B cell (primary cell): ENCODE data around the gene SYNGR3. TPM values are rescaled to one million over a fixed set of nuclear protein-coding genes. Genes with fewer than 3 reads are reported as not detected.

Experiments used
- ATAC-seq: fragments of 200-7000 bp; cut with Tn5 transposase; one replicate; pipeline ENCODE4 v1.10.0; 2021; ENCODE audit warnings: low read depth, mild to moderate bottlenecking, moderate number of reproducible peaks, moderate library complexity
- CTCF ChIA-PET: fragments of 350-600 bp; sonication (Branson Sonifier 250); formaldehyde crosslinking; loops from one replicate; lab custom pipeline; 2021; ENCODE audit warnings: antibody characterized with exemption, inconsistent platforms; lab: Charles Lee
- POLR2A ChIA-PET: fragments of 350-600 bp; sonication (Branson Sonifier 250); formaldehyde crosslinking; loops from one replicate; lab custom pipeline; 2021; ENCODE audit warnings: antibody characterized with exemption; lab: Charles Lee
- DNase-seq: peaks from one replicate; pipeline ENCODE4 v3.0.0; 2013
- H2AFZ ChIP-seq: 2 replicates; pipeline ENCODE4 v1.6.1; 2012; ENCODE audit warnings: mild to moderate bottlenecking, low read depth, low read length; ENCODE audit not compliant: insufficient read depth, poor library complexity, severe bottlenecking
- H3K27ac ChIP-seq, 2 donors: 1 replicate in 1 of 2; 2 replicates in 1 of 2; pipeline ENCODE4 v1.5.1; 2012 to 2013; ENCODE audit warnings: low read length in 2 of 2, mild to moderate bottlenecking in 2 of 2, moderate library complexity in 1 of 2
- H3K27me3 ChIP-seq, 4 experiments: fragments of 200-600 bp in 1 of 4; sonication (generic) in 1 of 4; replicated peaks in 1 of 4; 1 replicate in 2 of 4; 2 replicates in 2 of 4; pipeline versions ENCODE4 v1.6.1 to v1.7.0; 2013 to 2016; ENCODE audit warnings: low read length in 3 of 4, mild to moderate bottlenecking in 2 of 4, mixed read lengths in 1 of 4, moderate library complexity in 1 of 4; ENCODE audit not compliant: insufficient read depth in 4 of 4, control insufficient read depth in 3 of 4; ENCODE audit errors: control extremely low read depth in 1 of 4
- H3K36me3 ChIP-seq, 2 experiments: replicated peaks in 1 of 2; 1 replicate in 1 of 2; 2 replicates in 1 of 2; pipeline versions ENCODE4 v1.6.1 to v1.7.1; 2013; ENCODE audit warnings: low read length in 1 of 2; ENCODE audit not compliant: insufficient read depth in 2 of 2, control insufficient read depth in 1 of 2; ENCODE audit errors: control extremely low read depth in 1 of 2, extremely low read depth in 1 of 2
- H3K4me1 ChIP-seq, 2 donors: fragments of 200-600 bp in 1 of 2; sonication (generic) in 1 of 2; 1 replicate in 1 of 2; 2 replicates in 1 of 2; pipeline versions ENCODE4 v1.5.1 to v1.6.1; 2013 to 2017; ENCODE audit warnings: low read length in 2 of 2; ENCODE audit not compliant: control insufficient read depth in 2 of 2, insufficient read depth in 2 of 2
- H3K4me2 ChIP-seq: replicated peaks from 2 replicates; pipeline ENCODE3; 2012; ENCODE audit warnings: mild to moderate bottlenecking, low read depth, low read length; ENCODE audit not compliant: poor library complexity, severe bottlenecking
- H3K4me3 ChIP-seq, 5 experiments: fragments of 200-600 bp in 1 of 5; sonication (generic) in 1 of 5; 1 replicate in 3 of 5; 2 replicates in 2 of 5; pipeline versions ENCODE4 v1.5.1 to v1.7.0; 2011 to 2016; ENCODE audit warnings: low read length in 4 of 5, mild to moderate bottlenecking in 4 of 5, low read depth in 2 of 5, control low read depth in 1 of 5, moderate library complexity in 1 of 5; ENCODE audit not compliant: insufficient read depth in 1 of 5; ENCODE audit errors: control extremely low read depth in 1 of 5, extremely low read depth in 1 of 5
- H3K79me2 ChIP-seq: fragments of 200-600 bp; sonication (generic); one replicate; pipeline ENCODE4 v1.6.0; 2016; ENCODE audit warnings: low read length; ENCODE audit not compliant: control insufficient read depth, insufficient read depth
- H3K9ac ChIP-seq: fragments of 200-600 bp; sonication (generic); 2 replicates; pipeline ENCODE4 v1.6.1; 2017; ENCODE audit warnings: mild to moderate bottlenecking, low read length, moderate library complexity
- H3K9me3 ChIP-seq, 3 donors: one replicate each; pipeline versions ENCODE4 v1.6.1 to v1.7.1; 2013; ENCODE audit warnings: low read length in 2 of 3; ENCODE audit not compliant: control insufficient read depth in 2 of 3, insufficient read depth in 1 of 3; ENCODE audit errors: control extremely low read depth in 1 of 3
- H4K20me1 ChIP-seq: 2 replicates; pipeline ENCODE4 v1.6.0; 2012; ENCODE audit warnings: mild to moderate bottlenecking, low read length; ENCODE audit not compliant: insufficient read depth, control insufficient read depth, poor library complexity, severe bottlenecking
- H3K27ac Mint-ChIP-seq: one replicate; pipeline ENCODE4 v1.8.0; 2021; ENCODE audit warnings: mixed read lengths
- H3K27me3 Mint-ChIP-seq: one replicate; pipeline ENCODE4 v1.8.0; 2021; ENCODE audit warnings: mixed read lengths
- H3K4me1 Mint-ChIP-seq: one replicate; pipeline ENCODE4 v1.8.0; 2021; ENCODE audit warnings: mixed read lengths
- H3K4me3 Mint-ChIP-seq: one replicate; pipeline ENCODE4 v1.8.0; 2021; ENCODE audit warnings: mixed read lengths
- H3K9me3 Mint-ChIP-seq: one replicate; pipeline ENCODE4 v1.8.0; 2022; ENCODE audit warnings: mixed read lengths; ENCODE audit not compliant: insufficient read depth
- CTCF ChIP-seq: fragments of 200-600 bp; IDR thresholded peaks from one replicate; pipeline ENCODE4 v1.8.0; 2022; ENCODE audit warnings: antibody characterized with exemption, mild to moderate bottlenecking
- EZH2 ChIP-seq: IDR thresholded peaks from 2 replicates; pipeline ENCODE4 v1.6.1; 2012; ENCODE audit warnings: borderline replicate concordance, low read depth, mild to moderate bottlenecking, moderate library complexity, low read length; ENCODE audit not compliant: insufficient read depth, poor library complexity, severe bottlenecking
- WGBS: methylation state at CpG from one replicate; pipeline ENCODE4 v1.1.5; 2013; ENCODE audit warnings: missing lambda C conversion rate; ENCODE audit not compliant: insufficient coverage; 5-methylcytosine and 5-hydroxymethylcytosine counted together
- intact Hi-C: fragments of 100-400 bp; cut with micrococcal nuclease; formaldehyde crosslinking; loops from one replicate; pipeline ENCODE4 v1.10.0; 2022
- polyA plus RNA-seq: library from polyadenylated mRNA; depleted of rRNA; stranded (reverse); fragments of >200 nt; gene quantifications from 2 replicates; pipeline ENCODE4 v1.2.3, GENCODE V29; 2012
- total RNA-seq, 2 donors: library from RNA; stranded (reverse); fragments of 120-200 nt in 1 of 2; gene quantifications; 1 replicate in 1 of 2; 2 replicates in 1 of 2; pipeline versions ENCODE4 v1.2.3 to v1.2.4, GENCODE V29; 2013 to 2022

Gene SYNGR3
- total and polyA plus RNA-seq, 2 donors (not counting 1 experiment from before 2014, with no cell fraction given), result 19.5 to 19.8 TPM

- Histone ChIP-seq H3K36me3 (peaks cover 0 to 29% of the 10 kb centered on the region in 2 experiments), H4K20me1 (peaks cover 23% of the 10 kb centered on the region), H3K79me2 (peaks cover 25% of the 10 kb centered on the region), H3K27me3 (no peaks in the 10 kb centered on the region), H3K4me3 (peak within 1 kb of the TSS; percentile 51 to 89 (median 86)), H3K4me2 (peak within 1 kb of the TSS; percentile 83), H3K9ac (peak within 1 kb of the TSS; percentile 88), H2AFZ (peak within 1 kb of the TSS; percentile 93), H3K4me1 (peaks cover 24 to 47% of the 10 kb centered on the region in 2 donors), H3K9me3 (no peaks in the 10 kb centered on the region), H3K27ac (peak within 1 kb of the TSS; percentile 51 to 77)
- ATAC-seq (peak; percentile 94), DNase-seq (peak; percentile 93)
- H3K4me1 Mint-ChIP-seq, result peaks cover 38% of the 10 kb centered on the region
- peak within 1 kb of the TSS; percentile 89 for H3K27ac Mint-ChIP-seq
- peak; percentile 80 for TF ChIP-seq CTCF
- TF ChIP-seq EZH2, result no peak
- H3K4me3 Mint-ChIP-seq, result peak within 1 kb of the TSS; percentile 89
- no peaks in the 10 kb centered on the region for H3K9me3 Mint-ChIP-seq
- H3K27me3 Mint-ChIP-seq, result peaks cover 3% of the 10 kb centered on the region
- under 1% methylated on average over 76 of the region's 79 CpGs for WGBS
- POLR2A ChIA-PET, result interaction anchor here (1.0 to 2.5 kb wide), 4 partner anchors 12 to 195 kb away, joined by 3 to 10 read pairs (median 6); partner anchors contain the start of genes TBL3 and TRAF7
- CTCF ChIA-PET, result interaction anchor here (0.6 to 2.2 kb wide), 4 partner anchors 29 to 194 kb away, joined by 3 to 5 read pairs (median 4); no protein-coding TSS in a partner anchor
- intact Hi-C loops, result loop anchor here (1.0 to 2.0 kb wide), 5 partner anchors 12 to 309 kb away; partner anchors contain the start of genes RNPS1, TRAF7 and ZNF598
Observed at GRCh38 chr16:1959269-1960039, 30.3 kb upstream of the SYNGR3 start, which contains the start of gene NDUFB10. TSS of gene NDUFB10 (plus strand) at chr16:1959538. CDS start at chr16:1959625, 87 bp downstream.
